ENCODE results near the gene HCN2.
A peak's percentile ranks its signal among the peaks of the same experiment; 100 is the strongest.

The HCN2 gene

GRCh38 chr19:575527-576506, 13.9 kb upstream of the HCN2 start:
- peaks cover 27 to 49% of the 10 kb centered on the region in 2 donors for H3K4me1 Mint-ChIP-seq

GRCh38 chr19:576768-577438, 12.8 kb upstream of the HCN2 start:
- Mint-ChIP-seq H3K27me3 (no peaks in the 10 kb centered on the region), H3K4me3 (no peak overlapping the region), H3K9me3 (no peaks in the 10 kb centered on the region), H3K4me1 (peaks cover 21 to 42% of the 10 kb centered on the region in 2 donors), H3K27ac (no peak overlapping the region), H3K36me3 (peaks cover 16 to 37% of the 10 kb centered on the region in 2 donors)
- no peak for ATAC-seq (replicated peaks)
- no peak for DNase-seq

More at GRCh38 chr19:575527-576506, 13.9 kb upstream of the HCN2 start:
- Mint-ChIP-seq H3K27me3 (no peaks in the 10 kb centered on the region), H3K9me3 (no peaks in the 10 kb centered on the region), H3K4me3 (peak overlapping the region in 1 of 2 donors; percentile 55), H3K27ac (no peak overlapping the region), H3K36me3 (peaks cover 16 to 37% of the 10 kb centered on the region in 2 donors)
- no peak for DNase-seq
- no peak for ATAC-seq (replicated peaks)

- Mint-ChIP-seq H3K4me3 (no peak overlapping the region), H3K4me1 (peaks cover 19 to 38% of the 10 kb centered on the region in 2 donors), H3K9me3 (no peaks in the 10 kb centered on the region), H3K36me3 (peaks cover 16 to 34% of the 10 kb centered on the region in 2 donors), H3K27me3 (no peaks in the 10 kb centered on the region), H3K27ac (no peak overlapping the region)
- no peak for DNase-seq
- no peak for ATAC-seq (replicated peaks)
These were observed 12.0 kb upstream of the HCN2 start for GRCh38 chr19:577439-578392.

- Mint-ChIP-seq H3K9me3 (no peaks in the 10 kb centered on the region), H3K4me3 (no peak overlapping the region), H3K4me1 (peaks cover 20 to 33% of the 10 kb centered on the region in 2 donors), H3K27ac (no peak overlapping the region), H3K36me3 (peaks cover 17 to 43% of the 10 kb centered on the region in 2 donors), H3K27me3 (no peaks in the 10 kb centered on the region)
- no peak for ATAC-seq (replicated peaks)
- no peak for DNase-seq
These were observed 10.4 kb upstream of the HCN2 start for GRCh38 chr19:579111-579841.

- Mint-ChIP-seq H3K4me3 (no peak overlapping the region), H3K4me1 (peaks cover 18 to 31% of the 10 kb centered on the region in 2 donors), H3K27ac (no peak overlapping the region), H3K27me3 (no peaks in the 10 kb centered on the region), H3K9me3 (no peaks in the 10 kb centered on the region), H3K36me3 (peaks cover 15 to 40% of the 10 kb centered on the region in 2 donors)
- DNase-seq, result no peak
- ATAC-seq (replicated peaks), result no peak
These were observed 9.9 kb upstream of the HCN2 start for GRCh38 chr19:579842-580155.

- DNase-seq (no peak), ATAC-seq (replicated peaks) (no peak)
- Mint-ChIP-seq H3K4me3 (no peak overlapping the region), H3K27me3 (no peaks in the 10 kb centered on the region), H3K4me1 (peaks cover 13 to 25% of the 10 kb centered on the region in 2 donors), H3K36me3 (peaks cover 13 to 35% of the 10 kb centered on the region in 2 donors), H3K27ac (no peak overlapping the region), H3K9me3 (no peaks in the 10 kb centered on the region)
These were observed 9.3 kb upstream of the HCN2 start for GRCh38 chr19:580274-580835.

GRCh38 chr19:581399-582111, 8.1 kb upstream of the HCN2 start:
- Mint-ChIP-seq H3K4me3 (no peak overlapping the region), H3K36me3 (peaks cover 12 to 35% of the 10 kb centered on the region in 2 donors), H3K9me3 (no peaks in the 10 kb centered on the region), H3K27me3 (no peaks in the 10 kb centered on the region), H3K4me1 (peaks cover 10 to 14% of the 10 kb centered on the region in 2 donors), H3K27ac (no peak overlapping the region)
- DNase-seq (no peak), ATAC-seq (replicated peaks) (no peak)

- Mint-ChIP-seq H3K9me3 (no peaks in the 10 kb centered on the region), H3K27me3 (no peaks in the 10 kb centered on the region), H3K27ac (no peak overlapping the region), H3K36me3 (peaks cover 11 to 31% of the 10 kb centered on the region in 2 donors), H3K4me1 (peaks cover 8 to 9% of the 10 kb centered on the region in 2 donors), H3K4me3 (no peak overlapping the region)
- DNase-seq (no peak), ATAC-seq (replicated peaks) (no peak)
These were observed 7.0 kb upstream of the HCN2 start for GRCh38 chr19:582497-583197.

- H3K4me3 Mint-ChIP-seq, result peak overlapping the region in 1 of 2 donors; percentile 52
- peak overlapping the region; percentile 14 for H3K27ac Mint-ChIP-seq
- peaks cover 8 to 28% of the 10 kb centered on the region in 2 donors for H3K36me3 Mint-ChIP-seq
- H3K9me3 Mint-ChIP-seq, result no peaks in the 10 kb centered on the region
- ATAC-seq (replicated peaks) (no peak), DNase-seq (no peak)
- peaks cover 11 to 13% of the 10 kb centered on the region in 2 donors for H3K4me1 Mint-ChIP-seq
- peaks cover 5% of the 10 kb centered on the region in 2 donors for H3K27me3 Mint-ChIP-seq
These were observed 6.3 kb upstream of the HCN2 start for GRCh38 chr19:583198-583967.

GRCh38 chr19:583968-584239, 5.8 kb upstream of the HCN2 start:
- peaks cover 8 to 27% of the 10 kb centered on the region in 2 donors for H3K36me3 Mint-ChIP-seq
- peaks cover 11 to 18% of the 10 kb centered on the region in 2 donors for H3K4me1 Mint-ChIP-seq
- H3K27me3 Mint-ChIP-seq, result peaks cover 9 to 10% of the 10 kb centered on the region in 2 donors
- DNase-seq, result no peak
- H3K9me3 Mint-ChIP-seq, result no peaks in the 10 kb centered on the region
- ATAC-seq (replicated peaks), result no peak
- H3K27ac Mint-ChIP-seq, result peak overlapping the region; percentile 25
- H3K4me3 Mint-ChIP-seq, result peak overlapping the region in 1 of 2 donors; percentile 52

GRCh38 chr19:584240-585001, 5.3 kb upstream of the HCN2 start:
- Mint-ChIP-seq H3K27me3 (peaks cover 9 to 14% of the 10 kb centered on the region in 2 donors), H3K4me1 (peaks cover 11 to 20% of the 10 kb centered on the region in 2 donors), H3K9me3 (no peaks in the 10 kb centered on the region), H3K36me3 (peaks cover 8 to 25% of the 10 kb centered on the region in 2 donors), H3K27ac (peak overlapping the region; percentile 82), H3K4me3 (peak overlapping the region in 1 of 2 donors; percentile 52)
- DNase-seq (no peak), ATAC-seq (replicated peaks) (peak; percentile 72 to 81)
